ENCODE data around the gene NPHP4. TPM values are rescaled to one million over a fixed set of nuclear protein-coding genes. Genes with fewer than 3 reads are reported as not detected.

NPHP4 gene
- total RNA-seq, 2 experiments from 2014 or later, result 13.4 to 24.2 TPM

DNA sequence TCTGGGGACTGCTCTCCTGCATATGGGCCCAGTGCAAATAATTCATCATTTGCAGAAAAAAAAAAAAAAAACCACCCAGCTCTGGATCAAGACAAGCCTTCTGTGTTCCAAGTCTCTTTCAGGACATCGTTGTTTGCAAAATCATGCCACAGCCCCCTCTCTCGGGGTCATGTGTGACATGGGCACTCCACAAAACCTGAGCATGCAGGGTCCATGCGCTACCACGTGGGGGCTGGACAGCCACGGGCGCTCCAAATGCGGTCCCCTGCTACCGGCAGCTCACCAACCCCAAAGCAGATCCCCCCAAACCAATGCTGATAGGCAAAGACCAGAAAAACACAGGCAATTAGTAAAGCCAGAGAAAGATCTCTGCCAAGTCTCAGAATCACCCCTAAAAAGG lies 17.6 kb downstream of the NPHP4 start:
- H2AFZ ChIP-seq (ENCODE audit: low read length), result no peak overlapping the region
- CTCF ChIA-PET (ENCODE audit: unreplicated experiment), result no interaction called here
- no peak for DNase-seq (ENCODE audit: low spot score)
- no peaks in the 10 kb centered on the region for H4K20me1 ChIP-seq (ENCODE audit: insufficient read depth, low read length)
- no peaks in the 10 kb centered on the region for H3K9me2 ChIP-seq (ENCODE audit: insufficient read depth, low read length)
- BruUV-seq (replicated peaks), result no TSS peak
- peaks cover 16% of the 10 kb centered on the region for H3K36me3 ChIP-seq (ENCODE audit: insufficient read depth, low read length)
- no peak overlapping the region for H3K4me3 ChIP-seq (ENCODE audit: low read depth, low read length, poor library complexity, severe bottlenecking)
- POLR2A ChIA-PET, result no interaction called here
- intact Hi-C loops (cut with micrococcal nuclease; ENCODE audit: unreplicated experiment), result no loop called here
- H3K9me3 ChIP-seq (ENCODE audit: low read length), result no peaks in the 10 kb centered on the region
- H3K4me2 ChIP-seq (ENCODE audit: low read length), result no peak overlapping the region
- TF ChIP-seq, protein P1, sequence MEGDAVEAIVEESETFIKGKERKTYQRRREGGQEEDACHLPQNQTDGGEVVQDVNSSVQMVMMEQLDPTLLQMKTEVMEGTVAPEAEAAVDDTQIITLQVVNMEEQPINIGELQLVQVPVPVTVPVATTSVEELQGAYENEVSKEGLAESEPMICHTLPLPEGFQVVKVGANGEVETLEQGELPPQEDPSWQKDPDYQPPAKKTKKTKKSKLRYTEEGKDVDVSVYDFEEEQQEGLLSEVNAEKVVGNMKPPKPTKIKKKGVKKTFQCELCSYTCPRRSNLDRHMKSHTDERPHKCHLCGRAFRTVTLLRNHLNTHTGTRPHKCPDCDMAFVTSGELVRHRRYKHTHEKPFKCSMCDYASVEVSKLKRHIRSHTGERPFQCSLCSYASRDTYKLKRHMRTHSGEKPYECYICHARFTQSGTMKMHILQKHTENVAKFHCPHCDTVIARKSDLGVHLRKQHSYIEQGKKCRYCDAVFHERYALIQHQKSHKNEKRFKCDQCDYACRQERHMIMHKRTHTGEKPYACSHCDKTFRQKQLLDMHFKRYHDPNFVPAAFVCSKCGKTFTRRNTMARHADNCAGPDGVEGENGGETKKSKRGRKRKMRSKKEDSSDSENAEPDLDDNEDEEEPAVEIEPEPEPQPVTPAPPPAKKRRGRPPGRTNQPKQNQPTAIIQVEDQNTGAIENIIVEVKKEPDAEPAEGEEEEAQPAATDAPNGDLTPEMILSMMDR (conservative IDR thresholded peaks at IDR 0.05; ENCODE audit: low read length), result no peak
- TF ChIP-seq EZH2phosphoT487 (IDR thresholded peaks at IDR 0.05; ENCODE audit: borderline replicate concordance, low read depth, low read length), result no peak
- no peak overlapping the region for H3K27ac ChIP-seq (ENCODE audit: low read depth, low read length, poor library complexity, severe bottlenecking)
- H3K4me1 ChIP-seq (ENCODE audit: insufficient read depth, low read length, poor library complexity, severe bottlenecking), result peaks cover 18% of the 10 kb centered on the region
- no peaks in the 10 kb centered on the region for H3K79me2 ChIP-seq (ENCODE audit: insufficient read depth, low read depth, low read length)

DNA sequence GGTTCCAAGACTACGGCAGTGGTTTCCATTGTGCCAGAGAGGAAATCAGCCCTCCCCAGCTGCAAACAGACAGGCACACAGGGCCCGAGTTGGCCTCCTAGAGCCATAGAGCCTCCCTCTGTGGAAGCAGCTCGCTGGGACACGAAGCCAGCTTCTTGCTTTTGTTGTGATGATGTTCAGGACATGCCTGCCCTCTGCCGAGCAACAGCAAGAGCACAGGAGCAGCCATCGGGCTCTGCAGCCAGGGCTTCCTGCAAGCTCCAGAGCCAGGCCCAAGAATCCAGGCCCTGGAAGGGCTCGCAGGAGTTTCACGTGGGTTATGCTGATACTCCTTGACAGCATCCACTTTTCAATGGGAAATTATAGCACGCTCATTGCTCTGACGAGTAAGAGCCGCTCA lies 18.5 kb downstream of the NPHP4 start:
- H3K79me2 ChIP-seq (ENCODE audit: insufficient read depth, low read depth, low read length), result no peaks in the 10 kb centered on the region
- no peaks in the 10 kb centered on the region for H3K9me3 ChIP-seq (ENCODE audit: low read length)
- no TSS peak for BruUV-seq (replicated peaks)
- H3K4me2 ChIP-seq (ENCODE audit: low read length), result no peak overlapping the region
- no peaks in the 10 kb centered on the region for H4K20me1 ChIP-seq (ENCODE audit: insufficient read depth, low read length)
- H3K36me3 ChIP-seq (ENCODE audit: insufficient read depth, low read length), result peaks cover 16% of the 10 kb centered on the region
- ChIA-PET POLR2A (interaction anchor here (0.7 kb wide), 1 partner anchor 721 kb away, joined by 3 read pairs; no protein-coding TSS in a partner anchor), CTCF (ENCODE audit: unreplicated experiment) (no interaction called here)
- H3K27ac ChIP-seq (ENCODE audit: low read depth, low read length, poor library complexity, severe bottlenecking), result no peak overlapping the region
- H3K9me2 ChIP-seq (ENCODE audit: insufficient read depth, low read length), result no peaks in the 10 kb centered on the region
- DNase-seq (ENCODE audit: low spot score), result no peak
- intact Hi-C loops (cut with micrococcal nuclease; ENCODE audit: unreplicated experiment), result no loop called here
- no peak overlapping the region for H3K4me3 ChIP-seq (ENCODE audit: low read depth, low read length, poor library complexity, severe bottlenecking)
- no peak for TF ChIP-seq EZH2phosphoT487 (IDR thresholded peaks at IDR 0.05; ENCODE audit: borderline replicate concordance, low read depth, low read length)
- TF ChIP-seq, protein P1 (conservative IDR thresholded peaks at IDR 0.05; ENCODE audit: low read length), result no peak
- H3K4me1 ChIP-seq (ENCODE audit: insufficient read depth, low read length, poor library complexity, severe bottlenecking), result peaks cover 12% of the 10 kb centered on the region
- H2AFZ ChIP-seq (ENCODE audit: low read length), result no peak overlapping the region

DNA sequence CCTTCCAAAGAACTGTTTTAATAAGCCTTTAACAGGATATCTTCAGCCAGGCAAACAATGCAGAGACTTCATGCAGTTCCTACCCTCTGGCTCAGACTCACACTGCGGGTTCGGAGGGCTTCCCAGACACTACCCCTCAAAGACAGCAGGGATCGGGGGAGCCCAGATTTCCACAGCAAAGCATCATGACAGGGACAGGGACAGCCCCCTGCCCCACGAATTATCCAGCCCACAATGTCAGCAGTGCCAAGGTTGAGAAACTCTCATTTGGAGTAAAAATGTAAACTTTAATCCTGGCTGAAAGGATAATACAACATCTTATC lies 20.1 kb downstream of the NPHP4 start:
- no TSS peak for BruUV-seq (replicated peaks)
- Histone ChIP-seq H3K4me1 (ENCODE audit: insufficient read depth, low read length, poor library complexity, severe bottlenecking) (peaks cover 12% of the 10 kb centered on the region), H3K9me3 (ENCODE audit: low read length) (no peaks in the 10 kb centered on the region), H3K79me2 (ENCODE audit: insufficient read depth, low read depth, low read length) (no peaks in the 10 kb centered on the region), H3K27ac (ENCODE audit: low read depth, low read length, poor library complexity, severe bottlenecking) (no peak overlapping the region), H3K36me3 (ENCODE audit: insufficient read depth, low read length) (peaks cover 14% of the 10 kb centered on the region), H2AFZ (ENCODE audit: low read length) (no peak overlapping the region), H3K9me2 (ENCODE audit: insufficient read depth, low read length) (no peaks in the 10 kb centered on the region), H3K4me2 (ENCODE audit: low read length) (no peak overlapping the region), H4K20me1 (ENCODE audit: insufficient read depth, low read length) (no peaks in the 10 kb centered on the region), H3K4me3 (ENCODE audit: low read depth, low read length, poor library complexity, severe bottlenecking) (no peak overlapping the region)
- no peak for DNase-seq (ENCODE audit: low spot score)
- POLR2A ChIA-PET, result no interaction called here
- intact Hi-C loops (cut with micrococcal nuclease; ENCODE audit: unreplicated experiment), result no loop called here
- CTCF ChIA-PET (ENCODE audit: unreplicated experiment), result no interaction called here
- no peak for TF ChIP-seq EZH2phosphoT487 (IDR thresholded peaks at IDR 0.05; ENCODE audit: borderline replicate concordance, low read depth, low read length)
- TF ChIP-seq, protein P1 (conservative IDR thresholded peaks at IDR 0.05; ENCODE audit: low read length), result no peak
